GM13976 (cell line): ENCODE results near the gene ACCS.

ENCODE experiments used
- DNase-seq: peaks from one replicate; pipeline ENCODE4 v3.0.0; 2012; ENCODE audit warnings: low spot score
- in situ Hi-C: fragments of 300-500 bp; cut with MboI; formaldehyde crosslinking; loops from one replicate; pipeline ENCODE4 v1.12.0; 2022; ENCODE audit warnings: low sequenced_read_pairs, mixed read lengths, inconsistent platforms; ENCODE audit not compliant: unreplicated experiment
- TF ChIP-seq, protein P1 (sequence below): IDR thresholded peaks from 2 replicates; pipeline ENCODE4 v1.5.1; 2012; ENCODE audit warnings: borderline replicate concordance, mild to moderate bottlenecking; ENCODE audit not compliant: insufficient read depth; ENCODE audit errors: extremely low read depth, missing control alignments, control extremely low read depth

ACCS gene

DNA sequence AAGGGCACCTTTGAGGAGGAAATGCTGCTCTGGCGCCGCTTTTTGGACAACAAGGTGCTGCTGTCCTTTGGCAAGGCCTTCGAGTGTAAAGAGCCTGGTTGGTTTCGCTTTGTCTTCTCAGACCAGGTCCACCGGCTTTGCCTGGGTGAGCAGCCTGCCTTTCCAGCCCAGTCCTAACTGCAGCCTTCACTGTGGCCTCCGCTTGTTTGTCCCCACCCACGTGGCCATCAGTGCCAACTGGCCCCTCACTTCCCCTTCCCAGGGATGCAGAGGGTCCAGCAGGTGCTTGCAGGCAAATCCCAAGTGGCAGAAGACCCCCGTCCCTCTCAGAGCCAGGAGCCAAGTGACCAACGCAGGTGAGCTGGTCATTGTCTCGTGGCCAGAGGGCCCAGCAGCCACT, 17.4 kb downstream of the ACCS start:
- DNase-seq = no peak
- TF ChIP-seq, protein P1, sequence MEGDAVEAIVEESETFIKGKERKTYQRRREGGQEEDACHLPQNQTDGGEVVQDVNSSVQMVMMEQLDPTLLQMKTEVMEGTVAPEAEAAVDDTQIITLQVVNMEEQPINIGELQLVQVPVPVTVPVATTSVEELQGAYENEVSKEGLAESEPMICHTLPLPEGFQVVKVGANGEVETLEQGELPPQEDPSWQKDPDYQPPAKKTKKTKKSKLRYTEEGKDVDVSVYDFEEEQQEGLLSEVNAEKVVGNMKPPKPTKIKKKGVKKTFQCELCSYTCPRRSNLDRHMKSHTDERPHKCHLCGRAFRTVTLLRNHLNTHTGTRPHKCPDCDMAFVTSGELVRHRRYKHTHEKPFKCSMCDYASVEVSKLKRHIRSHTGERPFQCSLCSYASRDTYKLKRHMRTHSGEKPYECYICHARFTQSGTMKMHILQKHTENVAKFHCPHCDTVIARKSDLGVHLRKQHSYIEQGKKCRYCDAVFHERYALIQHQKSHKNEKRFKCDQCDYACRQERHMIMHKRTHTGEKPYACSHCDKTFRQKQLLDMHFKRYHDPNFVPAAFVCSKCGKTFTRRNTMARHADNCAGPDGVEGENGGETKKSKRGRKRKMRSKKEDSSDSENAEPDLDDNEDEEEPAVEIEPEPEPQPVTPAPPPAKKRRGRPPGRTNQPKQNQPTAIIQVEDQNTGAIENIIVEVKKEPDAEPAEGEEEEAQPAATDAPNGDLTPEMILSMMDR = no peak
- in situ Hi-C loops = loop anchor here (10.0 kb wide), 1 partner anchor 61 kb away; no protein-coding TSS in a partner anchor

DNA sequence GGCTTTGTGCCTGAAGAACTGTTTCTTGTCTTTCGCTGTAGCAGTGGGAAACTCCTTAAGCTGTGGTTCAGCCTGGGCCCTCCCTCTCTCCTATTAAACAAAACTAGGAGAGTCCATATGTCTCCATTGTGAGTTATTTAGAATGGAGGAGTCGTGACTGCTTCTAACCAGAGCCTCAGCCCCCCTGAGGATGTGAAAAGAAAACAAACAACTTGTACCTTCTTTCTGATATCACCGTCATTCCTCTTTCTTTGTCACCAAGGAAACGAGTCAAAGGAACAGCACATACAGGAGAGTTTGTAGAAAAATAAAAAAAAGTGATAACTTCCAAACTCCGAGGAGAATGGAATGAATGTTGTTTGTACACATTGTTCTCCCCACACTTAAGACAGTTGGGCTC, 17.8 kb downstream of the ACCS start:
- DNase-seq = no peak
- in situ Hi-C loops = loop anchor here (10.0 kb wide), 1 partner anchor 61 kb away; no protein-coding TSS in a partner anchor
- TF ChIP-seq, protein P1 = no peak

DNA sequence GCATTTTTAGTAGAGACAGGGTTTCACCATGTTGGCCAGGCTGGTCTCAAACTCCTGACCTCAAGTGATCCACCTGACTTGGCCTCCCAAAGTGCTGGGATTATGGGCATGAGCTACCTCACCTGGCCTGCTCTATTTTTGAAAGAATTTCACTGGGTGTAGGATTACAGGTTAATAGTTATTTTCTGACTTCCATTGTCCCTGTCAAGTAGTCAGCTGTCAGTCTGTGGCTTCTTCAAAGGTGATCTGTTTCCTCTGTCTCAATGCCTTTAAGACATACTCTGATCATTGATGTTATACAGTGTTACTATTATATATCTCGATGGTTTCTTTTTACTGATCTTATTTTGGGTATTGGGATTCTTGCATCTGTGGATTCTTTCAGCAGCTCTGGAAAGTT, 19.3 kb downstream of the ACCS start:
- TF ChIP-seq, protein P1 = no peak
- DNase-seq = no peak
- in situ Hi-C loops = loop anchor here (10.0 kb wide), 1 partner anchor 59 kb away; no protein-coding TSS in a partner anchor

DNA sequence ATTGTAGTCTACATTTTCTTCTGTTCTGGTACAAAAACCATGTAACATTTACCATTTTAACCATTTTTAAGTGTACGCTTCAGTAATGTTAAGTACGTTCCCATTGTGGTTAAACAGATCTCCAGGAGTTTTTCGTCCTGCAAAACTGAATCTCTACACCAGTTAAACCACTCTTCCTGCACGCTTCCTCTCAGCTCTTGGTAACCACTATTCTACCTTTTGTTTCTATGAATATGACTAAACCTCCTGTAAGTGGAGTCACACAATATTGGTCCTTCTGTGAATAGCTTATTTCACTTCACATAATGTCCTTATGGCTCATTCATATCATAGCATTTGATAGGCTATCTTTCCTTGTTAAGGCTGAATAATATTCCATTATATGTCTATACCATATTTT, 22.3 kb downstream of the ACCS start:
- TF ChIP-seq, protein P1 = no peak
- in situ Hi-C loops = loop anchor here (10.0 kb wide), 1 partner anchor 56 kb away; no protein-coding TSS in a partner anchor
- DNase-seq = no peak

DNA sequence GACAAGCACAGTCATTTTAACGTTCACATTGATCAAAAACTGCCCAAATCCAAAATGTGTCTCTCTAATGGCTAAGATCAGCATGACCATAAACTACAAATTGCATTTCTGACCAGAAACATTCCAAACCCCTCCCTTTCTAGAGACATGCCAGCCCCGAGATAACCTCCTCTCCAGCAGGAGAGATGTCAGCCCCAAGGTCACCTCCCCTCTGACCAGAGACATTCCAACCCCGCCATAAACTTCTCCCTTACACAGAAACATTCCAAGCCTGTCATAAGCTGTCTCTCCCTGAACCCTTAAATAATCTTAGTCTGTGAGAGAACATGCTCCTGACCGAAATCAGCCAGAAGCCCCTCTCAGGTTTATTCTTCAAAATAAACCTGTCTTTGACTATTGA, 22.8 kb downstream of the ACCS start:
- no peak for DNase-seq
- in situ Hi-C loops = loop anchor here (10.0 kb wide), 1 partner anchor 56 kb away; no protein-coding TSS in a partner anchor
- TF ChIP-seq, protein P1 = no peak

DNA sequence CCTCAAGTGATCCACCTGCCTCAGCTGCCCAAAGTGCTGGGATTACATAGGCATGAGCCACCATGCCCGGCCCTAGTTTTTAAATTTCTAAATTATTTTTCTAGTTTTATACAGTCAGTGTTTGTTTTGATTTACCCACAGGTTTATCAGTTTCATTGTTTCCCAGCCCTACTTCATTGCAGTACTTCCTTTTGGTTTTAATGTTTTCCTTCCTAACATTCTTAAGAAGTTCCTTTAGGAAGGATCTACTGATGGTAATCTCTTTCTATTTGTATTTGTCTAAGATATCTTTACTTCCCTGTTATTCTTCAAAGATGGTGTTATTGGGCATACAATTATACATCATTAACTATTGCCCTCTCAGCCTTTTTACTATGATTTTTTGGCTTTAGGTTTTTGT, 24.5 kb downstream of the ACCS start:
- TF ChIP-seq, protein P1 = no peak
- DNase-seq = no peak
- in situ Hi-C loops = loop anchor here (10.0 kb wide), 1 partner anchor 454 kb away; no protein-coding TSS in a partner anchor

DNA sequence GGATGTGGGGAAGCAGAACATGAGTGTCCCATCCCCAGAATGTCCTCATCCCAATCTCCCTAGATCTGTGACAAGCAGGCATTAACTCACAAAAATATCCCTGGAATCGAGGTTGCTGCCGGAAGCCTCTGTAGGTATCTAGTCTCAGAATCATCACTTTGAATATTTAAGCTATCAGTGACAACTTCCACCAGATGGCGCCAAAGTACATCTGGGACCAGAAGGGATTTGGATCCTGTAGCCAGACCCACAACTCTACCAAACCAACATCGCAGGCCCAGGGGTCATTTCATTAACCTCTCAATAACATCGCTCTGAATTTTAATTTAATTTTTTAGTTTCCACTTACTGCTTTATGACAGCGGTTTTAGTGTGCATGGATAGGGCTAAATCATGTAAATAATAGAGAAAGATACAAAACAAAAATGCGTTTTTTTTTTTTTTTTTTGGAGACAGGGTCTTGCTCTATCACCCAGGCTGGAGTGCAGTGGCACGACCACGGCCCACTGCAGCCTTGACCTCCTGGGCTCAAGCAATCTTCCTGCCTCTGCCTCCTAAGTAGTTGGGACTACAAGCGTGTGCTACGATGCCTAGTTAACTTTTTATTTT, 28.3 kb downstream of the ACCS start:
- in situ Hi-C loops = loop anchor here (10.0 kb wide), 1 partner anchor 450 kb away; no protein-coding TSS in a partner anchor
- DNase-seq = peak; percentile 76
- TF ChIP-seq, protein P1 = peak; percentile 74
